ENCODE measurements around the gene TMEM30A.

TMEM30A gene

GRCh38 chr6:75291744-75292143 lies 7.2 kb upstream of the TMEM30A start:
- no peak overlapping the region for H3K27ac ChIP-seq (ENCODE audit: low read length)
- H3K4me3 ChIP-seq (ENCODE audit: low read length), result no peak overlapping the region
- H3K9me3 ChIP-seq (ENCODE audit: control insufficient read depth, insufficient read depth, low read length), result no peaks in the 10 kb centered on the region
- DNase-seq (ENCODE audit: low read depth, low spot score), result no peak
- peaks cover 1% of the 10 kb centered on the region; the same call in 1 of the 2 replicates for H3K4me1 ChIP-seq (ENCODE audit: control insufficient read depth, insufficient read depth, low read length)
- no peaks in the 10 kb centered on the region for H3K36me3 ChIP-seq (ENCODE audit: control insufficient read depth, insufficient read depth, low read length)
- H3K27me3 ChIP-seq (ENCODE audit: control insufficient read depth, insufficient read depth, low read length), result no peaks in the 10 kb centered on the region
- no CpG with 5 or more reads among the region's 1 CpG for WGBS (ENCODE audit: insufficient coverage, insufficient read length)

DNA sequence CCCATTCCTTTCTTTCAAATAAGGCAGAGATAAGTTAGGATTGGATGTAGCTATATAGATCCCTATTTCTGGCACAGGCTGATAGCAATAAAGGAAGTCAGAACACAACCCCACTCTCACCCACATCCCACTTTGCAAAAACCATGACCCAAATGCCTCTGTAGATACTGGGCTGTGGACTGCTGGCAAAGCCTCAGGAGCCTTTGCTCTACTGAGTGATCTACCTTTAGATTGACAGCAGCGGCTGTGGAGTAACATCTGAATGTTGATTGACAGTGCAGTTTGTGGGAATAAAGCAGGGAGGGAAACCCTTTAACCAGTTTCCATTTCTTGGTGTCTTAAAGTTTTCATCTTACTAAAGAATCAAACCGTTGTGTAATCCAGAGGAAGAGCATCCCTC lies 6.7 kb upstream of the TMEM30A start:
- H3K36me3 ChIP-seq (ENCODE audit: control insufficient read depth, insufficient read depth, low read length), result no peaks in the 10 kb centered on the region
- no peaks in the 10 kb centered on the region for H3K9me3 ChIP-seq (ENCODE audit: control insufficient read depth, insufficient read depth, low read length)
- no peak overlapping the region for H3K27ac ChIP-seq (ENCODE audit: low read length)
- DNase-seq (ENCODE audit: low read depth, low spot score), result no peak
- peaks cover 1% of the 10 kb centered on the region; the same call in 1 of the 2 replicates for H3K4me1 ChIP-seq (ENCODE audit: control insufficient read depth, insufficient read depth, low read length)
- H3K4me3 ChIP-seq (ENCODE audit: low read length), result no peak overlapping the region
- no peaks in the 10 kb centered on the region for H3K27me3 ChIP-seq (ENCODE audit: control insufficient read depth, insufficient read depth, low read length)
- no CpG with 5 or more reads among the region's 2 CpGs for WGBS (ENCODE audit: insufficient coverage, insufficient read length)

- DNase-seq (ENCODE audit: low read depth, low spot score), result no peak
- Histone ChIP-seq H3K27ac (ENCODE audit: low read length) (no peak overlapping the region), H3K27me3 (ENCODE audit: control insufficient read depth, insufficient read depth, low read length) (no peaks in the 10 kb centered on the region), H3K4me3 (ENCODE audit: low read length) (no peak overlapping the region), H3K9me3 (ENCODE audit: control insufficient read depth, insufficient read depth, low read length) (no peaks in the 10 kb centered on the region), H3K36me3 (ENCODE audit: control insufficient read depth, insufficient read depth, low read length) (no peaks in the 10 kb centered on the region), H3K4me1 (ENCODE audit: control insufficient read depth, insufficient read depth, low read length) (peaks cover 1% of the 10 kb centered on the region; the same call in 1 of the 2 replicates)
- WGBS (ENCODE audit: insufficient coverage, insufficient read length), result no CpG with 5 or more reads among the region's 7 CpGs
Observed at GRCh38 chr6:75290136-75290945, 5.7 kb upstream of the TMEM30A start.

DNA sequence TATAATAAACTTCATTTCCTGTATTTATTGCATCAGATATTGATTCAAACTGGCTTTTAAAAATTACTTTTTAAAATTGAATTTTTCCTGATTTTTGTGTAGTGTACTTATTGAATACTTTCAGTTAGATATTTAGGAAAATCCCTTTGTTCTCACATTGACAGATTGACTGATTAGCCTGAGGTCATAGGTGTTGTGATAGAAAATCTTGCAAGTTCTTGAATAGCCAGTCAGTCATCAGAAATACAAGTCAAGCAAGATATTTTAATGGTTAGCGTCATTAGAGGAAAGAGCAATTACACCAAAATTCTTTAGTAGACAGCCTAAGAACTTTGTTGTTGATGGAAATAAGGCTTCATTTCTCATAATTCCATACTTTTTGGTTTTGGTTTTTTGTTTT lies 3.4 kb upstream of the TMEM30A start:
- DNase-seq (ENCODE audit: low read depth, low spot score), result no peak
- Histone ChIP-seq H3K27me3 (ENCODE audit: control insufficient read depth, insufficient read depth, low read length) (no peaks in the 10 kb centered on the region), H3K36me3 (ENCODE audit: control insufficient read depth, insufficient read depth, low read length) (no peaks in the 10 kb centered on the region), H3K4me3 (ENCODE audit: low read length) (no peak overlapping the region), H3K27ac (ENCODE audit: low read length) (no peak overlapping the region), H3K9me3 (ENCODE audit: control insufficient read depth, insufficient read depth, low read length) (no peaks in the 10 kb centered on the region), H3K4me1 (ENCODE audit: control insufficient read depth, insufficient read depth, low read length) (peaks cover 1% of the 10 kb centered on the region; the same call in 1 of the 2 replicates)
- WGBS (ENCODE audit: insufficient coverage, insufficient read length), result no CpG with 5 or more reads among the region's 1 CpG

GRCh38 chr6:75287424-75287823 lies 2.8 kb upstream of the TMEM30A start:
- H3K4me3 ChIP-seq (ENCODE audit: low read length), result no peak overlapping the region
- no peak for DNase-seq (ENCODE audit: low read depth, low spot score)
- no peaks in the 10 kb centered on the region for H3K9me3 ChIP-seq (ENCODE audit: control insufficient read depth, insufficient read depth, low read length)
- no peak overlapping the region for H3K27ac ChIP-seq (ENCODE audit: low read length)
- no peaks in the 10 kb centered on the region for H3K36me3 ChIP-seq (ENCODE audit: control insufficient read depth, insufficient read depth, low read length)
- no CpG with 5 or more reads among the region's 1 CpG for WGBS (ENCODE audit: insufficient coverage, insufficient read length)
- H3K4me1 ChIP-seq (ENCODE audit: control insufficient read depth, insufficient read depth, low read length), result peaks cover 1% of the 10 kb centered on the region; the same call in 1 of the 2 replicates
- H3K27me3 ChIP-seq (ENCODE audit: control insufficient read depth, insufficient read depth, low read length), result no peaks in the 10 kb centered on the region

- no peak for DNase-seq (ENCODE audit: low read depth, low spot score)
- Histone ChIP-seq H3K9me3 (ENCODE audit: control insufficient read depth, insufficient read depth, low read length) (no peaks in the 10 kb centered on the region), H3K4me1 (ENCODE audit: control insufficient read depth, insufficient read depth, low read length) (peaks cover 1% of the 10 kb centered on the region; the same call in 1 of the 2 replicates), H3K4me3 (ENCODE audit: low read length) (no peak overlapping the region), H3K27me3 (ENCODE audit: control insufficient read depth, insufficient read depth, low read length) (no peaks in the 10 kb centered on the region), H3K27ac (ENCODE audit: low read length) (no peak overlapping the region), H3K36me3 (ENCODE audit: control insufficient read depth, insufficient read depth, low read length) (no peaks in the 10 kb centered on the region)
- no CpG with 5 or more reads among the region's 2 CpGs for WGBS (ENCODE audit: insufficient coverage, insufficient read length)
Observed at GRCh38 chr6:75286955-75287354, 2.4 kb upstream of the TMEM30A start.

DNA sequence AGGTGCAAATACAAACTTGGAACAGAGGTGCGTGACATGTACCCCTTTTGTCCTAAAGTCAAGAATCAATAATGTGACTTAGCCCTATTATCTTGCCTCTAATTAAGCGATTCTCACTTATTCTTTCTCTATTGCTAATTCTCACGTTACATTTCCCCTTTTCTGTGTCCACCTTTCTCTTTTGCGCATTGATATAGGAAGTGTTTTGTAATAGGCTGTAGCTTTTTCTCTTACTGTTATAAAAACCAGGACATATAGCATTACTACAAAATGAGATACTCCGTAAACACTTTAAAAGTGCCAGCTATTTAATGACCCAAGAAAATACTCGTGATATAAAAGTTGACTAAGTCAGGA lies 669 bp upstream of the TMEM30A start:
- DNase-seq (ENCODE audit: low read depth, low spot score), result no peak

GRCh38 chr6:75283907-75284631 lies 523 bp downstream of the TMEM30A start:
- no peaks in the 10 kb centered on the region for H3K9me3 ChIP-seq (ENCODE audit: control insufficient read depth, insufficient read depth, low read length)
- DNase-seq (ENCODE audit: low read depth, low spot score), result no peak
- WGBS (ENCODE audit: insufficient coverage, insufficient read length), result no CpG with 5 or more reads among the region's 36 CpGs
- peaks cover 2% of the 10 kb centered on the region; the same call in 1 of the 2 replicates for H3K4me1 ChIP-seq (ENCODE audit: control insufficient read depth, insufficient read depth, low read length)
- H3K27me3 ChIP-seq (ENCODE audit: control insufficient read depth, insufficient read depth, low read length), result no peaks in the 10 kb centered on the region
- no peaks in the 10 kb centered on the region for H3K36me3 ChIP-seq (ENCODE audit: control insufficient read depth, insufficient read depth, low read length)
- H3K4me3 ChIP-seq (ENCODE audit: low read length), result peak overlapping the region; percentile 81; the same call in 1 of the 2 replicates
- no peak overlapping the region for H3K27ac ChIP-seq (ENCODE audit: low read length)

More for the DNA sequence above, 669 bp upstream of the TMEM30A start:
- no peaks in the 10 kb centered on the region for H3K27me3 ChIP-seq (ENCODE audit: control insufficient read depth, insufficient read depth, low read length)
- no peak overlapping the region for H3K27ac ChIP-seq (ENCODE audit: low read length)
- no CpG with 5 or more reads among the region's 6 CpGs for WGBS (ENCODE audit: insufficient coverage, insufficient read length)
- no peaks in the 10 kb centered on the region for H3K36me3 ChIP-seq (ENCODE audit: control insufficient read depth, insufficient read depth, low read length)
- no peaks in the 10 kb centered on the region for H3K4me1 ChIP-seq (ENCODE audit: control insufficient read depth, insufficient read depth, low read length)
- H3K9me3 ChIP-seq (ENCODE audit: control insufficient read depth, insufficient read depth, low read length), result no peaks in the 10 kb centered on the region
- H3K4me3 ChIP-seq (ENCODE audit: low read length), result peak overlapping the region; percentile 81; the same call in 1 of the 2 replicates

GRCh38 chr6:75282706-75283105 lies 1.9 kb downstream of the TMEM30A start:
- Histone ChIP-seq H3K36me3 (ENCODE audit: control insufficient read depth, insufficient read depth, low read length) (no peaks in the 10 kb centered on the region), H3K4me3 (ENCODE audit: low read length) (peak overlapping the region; percentile 23; the same call in 1 of the 2 replicates), H3K27me3 (ENCODE audit: control insufficient read depth, insufficient read depth, low read length) (no peaks in the 10 kb centered on the region), H3K9me3 (ENCODE audit: control insufficient read depth, insufficient read depth, low read length) (no peaks in the 10 kb centered on the region), H3K4me1 (ENCODE audit: control insufficient read depth, insufficient read depth, low read length) (peaks cover 2% of the 10 kb centered on the region; the same call in 1 of the 2 replicates), H3K27ac (ENCODE audit: low read length) (no peak overlapping the region)
- WGBS (ENCODE audit: insufficient coverage, insufficient read length), result no CpG with 5 or more reads among the region's 2 CpGs
- no peak for DNase-seq (ENCODE audit: low read depth, low spot score)

- no peak for DNase-seq (ENCODE audit: low read depth, low spot score)
- Histone ChIP-seq H3K27ac (ENCODE audit: low read length) (no peak overlapping the region), H3K4me3 (ENCODE audit: low read length) (no peak overlapping the region), H3K9me3 (ENCODE audit: control insufficient read depth, insufficient read depth, low read length) (no peaks in the 10 kb centered on the region), H3K4me1 (ENCODE audit: control insufficient read depth, insufficient read depth, low read length) (peaks cover 2% of the 10 kb centered on the region; the same call in 1 of the 2 replicates), H3K36me3 (ENCODE audit: control insufficient read depth, insufficient read depth, low read length) (no peaks in the 10 kb centered on the region), H3K27me3 (ENCODE audit: control insufficient read depth, insufficient read depth, low read length) (no peaks in the 10 kb centered on the region)
Observed at GRCh38 chr6:75281653-75282052, 2.9 kb downstream of the TMEM30A start.
